HCT116 (cell line): ENCODE results near the gene SERAC1.

Source experiments
- CBX3 ChIP-seq: IDR thresholded peaks from 2 replicates; pipeline ENCODE4 v1.6.1; 2012; ENCODE audit warnings: low read depth
- EZH2 ChIP-seq: fragments of 200-600 bp; sonication (generic); IDR thresholded peaks from 2 replicates; pipeline ENCODE4 v1.6.1; 2017; ENCODE audit warnings: antibody characterized with exemption, mixed run types

DNA sequence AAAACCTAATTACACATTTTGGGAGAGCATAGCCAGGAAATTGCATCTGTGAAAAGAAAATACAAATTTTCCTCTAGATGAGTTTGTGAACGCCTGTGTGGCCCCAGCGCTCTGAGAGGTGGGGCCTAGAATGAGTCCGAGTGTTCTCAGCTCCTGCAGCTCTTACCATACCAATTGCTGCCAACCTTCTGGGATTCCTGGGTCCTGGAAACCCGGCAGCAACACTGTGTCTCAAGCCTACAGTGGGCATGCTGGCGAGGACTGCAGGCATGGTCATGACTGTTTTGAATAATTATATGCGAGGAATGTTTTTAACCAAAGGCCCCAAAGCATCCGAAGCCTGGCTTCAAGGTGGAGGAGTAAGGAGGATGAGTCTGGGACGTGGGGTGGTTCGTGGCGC lies 90.4 kb downstream of the SERAC1 start:
- TF ChIP-seq EZH2 = no peak
- TF ChIP-seq CBX3 = no peak
